CD14-positive monocyte (primary cell): ENCODE measurements around the gene BLM. TPM values are rescaled to one million over a fixed set of nuclear protein-coding genes. Genes with fewer than 3 reads are reported as not detected.

Source experiments
- DNase-seq, 3 donors: peaks; one replicate each; pipeline ENCODE4 v3.0.0-alpha.2; 2011 to 2022
- H2AFZ ChIP-seq: 2 replicates; pipeline ENCODE4 v1.6.0; 2012; ENCODE audit warnings: mild to moderate bottlenecking, low read depth, low read length, inconsistent platforms; ENCODE audit not compliant: insufficient read depth, poor library complexity, severe bottlenecking
- H3K27ac ChIP-seq, 2 donors: 1 replicate in 1 of 2; 2 replicates in 1 of 2; pipeline ENCODE4 v1.5.1; 2012 to 2013; ENCODE audit warnings: low read length in 2 of 2, control low read depth in 1 of 2, inconsistent platforms in 1 of 2, low read depth in 1 of 2, mild to moderate bottlenecking in 1 of 2
- H3K27me3 ChIP-seq, 2 donors: one replicate each; pipeline versions ENCODE4 v1.6.0 to v1.6.1; 2011 to 2013; ENCODE audit warnings: low read length in 2 of 2; ENCODE audit not compliant: control insufficient read depth in 2 of 2, insufficient read depth in 2 of 2
- H3K36me3 ChIP-seq, 2 donors: replicated peaks in 1 of 2; 1 replicate in 1 of 2; 2 replicates in 1 of 2; pipeline versions ENCODE4 v1.5.1 to v1.6.1; 2012 to 2013; ENCODE audit warnings: low read length in 2 of 2, control low read depth in 1 of 2, inconsistent platforms in 1 of 2, mild to moderate bottlenecking in 1 of 2; ENCODE audit not compliant: insufficient read depth in 2 of 2, control insufficient read depth in 1 of 2
- H3K4me1 ChIP-seq, 2 donors: 1 replicate in 1 of 2; 2 replicates in 1 of 2; pipeline versions ENCODE4 v1.5.1 to v1.6.1; 2012 to 2013; ENCODE audit warnings: low read length in 2 of 2, control low read depth in 1 of 2, inconsistent platforms in 1 of 2, mild to moderate bottlenecking in 1 of 2, moderate library complexity in 1 of 2; ENCODE audit not compliant: insufficient read depth in 2 of 2, control insufficient read depth in 1 of 2
- H3K4me2 ChIP-seq: replicated peaks from 2 replicates; pipeline ENCODE3; 2012; ENCODE audit warnings: low read length, moderate library complexity, mild to moderate bottlenecking; ENCODE audit not compliant: poor library complexity, severe bottlenecking; ENCODE audit errors: extremely low read depth
- H3K4me3 ChIP-seq, 3 experiments: fragments of 200-600 bp in 1 of 3; sonication (generic) in 1 of 3; replicated peaks in 1 of 3; 1 replicate in 2 of 3; 2 replicates in 1 of 3; pipeline ENCODE4 v1.5.1; 2011 to 2013; ENCODE audit warnings: low read length in 3 of 3, mild to moderate bottlenecking in 3 of 3, control low read depth in 2 of 3, low read depth in 2 of 3, inconsistent platforms in 1 of 3, moderate library complexity in 1 of 3
- H3K79me2 ChIP-seq: 2 replicates; pipeline ENCODE4 v1.6.0; 2012; ENCODE audit warnings: mild to moderate bottlenecking, control low read depth, inconsistent platforms, low read length, moderate library complexity; ENCODE audit not compliant: insufficient read depth
- H3K9ac ChIP-seq: 2 replicates; pipeline ENCODE4 v1.6.0; 2017; ENCODE audit warnings: low read length, mild to moderate bottlenecking; ENCODE audit not compliant: insufficient read depth, poor library complexity, severe bottlenecking
- H3K9me3 ChIP-seq, 2 donors: replicated peaks in 1 of 2; 1 replicate in 1 of 2; 2 replicates in 1 of 2; pipeline versions ENCODE4 v1.5.1 to v1.6.1; 2012 to 2013; ENCODE audit warnings: low read length in 2 of 2, control low read depth in 1 of 2; ENCODE audit not compliant: control insufficient read depth in 1 of 2, insufficient read depth in 1 of 2
- H4K20me1 ChIP-seq: 2 replicates; pipeline ENCODE4 v1.6.0; 2012; ENCODE audit warnings: mild to moderate bottlenecking, low read length, control low read depth, moderate library complexity; ENCODE audit not compliant: insufficient read depth
- H3K27ac Mint-ChIP-seq, 7 donors: one replicate each; pipeline ENCODE4 v1.8.0; 2020; ENCODE audit warnings: mild to moderate bottlenecking in 7 of 7, mixed read lengths in 7 of 7, moderate library complexity in 6 of 7, inconsistent platforms in 2 of 7
- H3K27me3 Mint-ChIP-seq, 3 donors: one replicate each; pipeline ENCODE4 v1.8.0; 2021 to 2022; ENCODE audit warnings: low read depth in 3 of 3, mild to moderate bottlenecking in 3 of 3, mixed read lengths in 3 of 3, moderate library complexity in 3 of 3, inconsistent platforms in 1 of 3
- H3K36me3 Mint-ChIP-seq, 2 donors: one replicate each; pipeline ENCODE4 v1.8.0; 2020; ENCODE audit warnings: mixed read lengths in 2 of 2, inconsistent platforms in 1 of 2, mild to moderate bottlenecking in 1 of 2
- H3K4me1 Mint-ChIP-seq: one replicate; pipeline ENCODE4 v1.8.0; 2020; ENCODE audit warnings: mild to moderate bottlenecking, mixed read lengths
- H3K4me3 Mint-ChIP-seq, 2 donors: one replicate each; pipeline ENCODE4 v1.8.0; 2020; ENCODE audit warnings: mild to moderate bottlenecking in 2 of 2, mixed read lengths in 2 of 2, moderate library complexity in 1 of 2
- H3K9me3 Mint-ChIP-seq, 7 donors: one replicate each; pipeline ENCODE4 v1.8.0; 2020 to 2022; ENCODE audit warnings: mixed read lengths in 7 of 7, mild to moderate bottlenecking in 6 of 7, moderate library complexity in 6 of 7, inconsistent platforms in 2 of 7
- WGBS: methylation state at CpG from one replicate; pipeline ENCODE4 v1.1.5; 2013; ENCODE audit warnings: missing lambda C conversion rate; ENCODE audit not compliant: insufficient coverage; 5-methylcytosine and 5-hydroxymethylcytosine counted together
- intact Hi-C, 2 donors: fragments of 100-400 bp; cut with micrococcal nuclease; formaldehyde crosslinking; loops; one replicate each; pipeline versions ENCODE4 v1.15.0 to v1.15.1; 2023
- polyA plus RNA-seq, 3 donors: library from polyadenylated mRNA; depleted of rRNA in 1 of 3; unstranded in 2 of 3; stranded (reverse) in 1 of 3; fragments of 300-500 nt in 2 of 3; fragments of >200 nt in 1 of 3; fragmentation: Illumina TruSeq in 2 of 3; gene quantifications; 1 replicate in 2 of 3; 2 replicates in 1 of 3; pipeline ENCODE4 v1.2.3, GENCODE V29; 2012 to 2021
- TF ChIP-seq, protein P1 (sequence below): fragments of 200-600 bp; IDR thresholded peaks from one replicate; pipeline ENCODE4 v1.8.0; 2022; ENCODE audit warnings: antibody characterized with exemption, mild to moderate bottlenecking

Gene BLM
- polyA plus RNA-seq, 3 donors = 0.69 to 2.3 (median 1.2) TPM

GRCh38 chr15:90789462-90789861 lies 72.3 kb downstream of the BLM start:
- no peak overlapping the region for H3K4me2 ChIP-seq
- intact Hi-C loops = loop anchor here in 1 of 2 donors (10.0 kb wide), 1 partner anchor 145 kb away; no protein-coding TSS in a partner anchor

GRCh38 chr15:90790057-90790456 lies 72.9 kb downstream of the BLM start:
- Mint-ChIP-seq H3K27ac (no peak overlapping the region), H3K4me3 (no peak overlapping the region), H3K9me3 (no peaks in the 10 kb centered on the region), H3K36me3 (peaks cover 17 to 25% of the 10 kb centered on the region in 2 donors), H3K27me3 (peaks cover 0 to 2% (median 2%) of the 10 kb centered on the region in 3 donors), H3K4me1 (peaks cover 6% of the 10 kb centered on the region)
- H3K9me3 ChIP-seq = no peaks in the 10 kb centered on the region
- no peak for DNase-seq
- no peaks in the 10 kb centered on the region for H4K20me1 ChIP-seq
- WGBS = 83% methylated on average over 1 of the region's 3 CpGs
- TF ChIP-seq, protein P1, sequence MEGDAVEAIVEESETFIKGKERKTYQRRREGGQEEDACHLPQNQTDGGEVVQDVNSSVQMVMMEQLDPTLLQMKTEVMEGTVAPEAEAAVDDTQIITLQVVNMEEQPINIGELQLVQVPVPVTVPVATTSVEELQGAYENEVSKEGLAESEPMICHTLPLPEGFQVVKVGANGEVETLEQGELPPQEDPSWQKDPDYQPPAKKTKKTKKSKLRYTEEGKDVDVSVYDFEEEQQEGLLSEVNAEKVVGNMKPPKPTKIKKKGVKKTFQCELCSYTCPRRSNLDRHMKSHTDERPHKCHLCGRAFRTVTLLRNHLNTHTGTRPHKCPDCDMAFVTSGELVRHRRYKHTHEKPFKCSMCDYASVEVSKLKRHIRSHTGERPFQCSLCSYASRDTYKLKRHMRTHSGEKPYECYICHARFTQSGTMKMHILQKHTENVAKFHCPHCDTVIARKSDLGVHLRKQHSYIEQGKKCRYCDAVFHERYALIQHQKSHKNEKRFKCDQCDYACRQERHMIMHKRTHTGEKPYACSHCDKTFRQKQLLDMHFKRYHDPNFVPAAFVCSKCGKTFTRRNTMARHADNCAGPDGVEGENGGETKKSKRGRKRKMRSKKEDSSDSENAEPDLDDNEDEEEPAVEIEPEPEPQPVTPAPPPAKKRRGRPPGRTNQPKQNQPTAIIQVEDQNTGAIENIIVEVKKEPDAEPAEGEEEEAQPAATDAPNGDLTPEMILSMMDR = no peak
- H3K79me2 ChIP-seq = no peaks in the 10 kb centered on the region
- no peak overlapping the region for H3K27ac ChIP-seq
- no peak overlapping the region for H2AFZ ChIP-seq
- intact Hi-C loops = no loop called here
- H3K27me3 ChIP-seq = no peaks in the 10 kb centered on the region
- no peak overlapping the region for H3K4me3 ChIP-seq
- no peak overlapping the region for H3K4me2 ChIP-seq
- no peak overlapping the region for H3K9ac ChIP-seq
- peaks cover 2 to 22% of the 10 kb centered on the region in 2 donors for H3K36me3 ChIP-seq
- H3K4me1 ChIP-seq = peaks cover 4 to 7% of the 10 kb centered on the region in 2 donors

More at GRCh38 chr15:90789462-90789861, 72.3 kb downstream of the BLM start:
- Histone ChIP-seq H3K4me3 (no peak overlapping the region), H2AFZ (no peak overlapping the region), H3K27me3 (no peaks in the 10 kb centered on the region), H3K9ac (no peak overlapping the region), H3K27ac (no peak overlapping the region), H3K79me2 (no peaks in the 10 kb centered on the region), H3K9me3 (no peaks in the 10 kb centered on the region), H3K36me3 (peaks cover 2 to 22% of the 10 kb centered on the region in 2 donors), H4K20me1 (no peaks in the 10 kb centered on the region), H3K4me1 (peaks cover 4 to 7% of the 10 kb centered on the region in 2 donors)
- no peak overlapping the region for H3K27ac Mint-ChIP-seq
- peaks cover 0 to 2% (median 2%) of the 10 kb centered on the region in 3 donors for H3K27me3 Mint-ChIP-seq
- H3K4me3 Mint-ChIP-seq = no peak overlapping the region
- H3K9me3 Mint-ChIP-seq = no peaks in the 10 kb centered on the region
- peaks cover 6% of the 10 kb centered on the region for H3K4me1 Mint-ChIP-seq
- 100% methylated on average over 3 of the region's 5 CpGs for WGBS
- no peak for DNase-seq
- H3K36me3 Mint-ChIP-seq = peaks cover 20 to 28% of the 10 kb centered on the region in 2 donors
- TF ChIP-seq, protein P1 = no peak
